SK-N-MC (cell line): ENCODE data around the gene CFAP46.

Source experiments
- EZH2 ChIP-seq: fragments of 200-600 bp; sonication (generic); IDR thresholded peaks from one replicate; pipeline ENCODE4 v1.6.1; 2017; ENCODE audit warnings: antibody characterized with exemption
- POLR2AphosphoS5 ChIP-seq: IDR thresholded peaks from 2 replicates; pipeline ENCODE4 v1.6.1; 2012; ENCODE audit warnings: mild to moderate bottlenecking, low read depth, low read length, borderline replicate concordance

- no peak for TF ChIP-seq EZH2
- TF ChIP-seq POLR2AphosphoS5: no peak
These were observed 143.5 kb downstream of the CFAP46 start for GRCh38 chr10:132798876-132799275.
